Hair follicle dermal papilla cell (primary cell): ENCODE data around the gene APOD. TPM values are rescaled to one million over a fixed set of nuclear protein-coding genes. Genes with fewer than 3 reads are reported as not detected.

Source experiments
- small RNA-seq: library from RNA; depleted of rRNA; stranded (forward); fragments of <200 nt; gene quantifications from one replicate; pipeline ENCODE3, GENCODE V24; 2012
- total RNA-seq: library from RNA; depleted of rRNA; stranded (reverse); fragments of >200 nt; gene quantifications from 2 replicates; pipeline ENCODE4 v1.2.3, GENCODE V29; 2012

Gene APOD
- total RNA-seq = 8.6 and 12.0 TPM in 2 replicates

GRCh38 chr3:195583831-195584542 lies at the start of gene APOD:
APOD (minus strand) TSS chr3:195583940; CDS start chr3:195579461, 4,479 bp downstream.

DNA sequence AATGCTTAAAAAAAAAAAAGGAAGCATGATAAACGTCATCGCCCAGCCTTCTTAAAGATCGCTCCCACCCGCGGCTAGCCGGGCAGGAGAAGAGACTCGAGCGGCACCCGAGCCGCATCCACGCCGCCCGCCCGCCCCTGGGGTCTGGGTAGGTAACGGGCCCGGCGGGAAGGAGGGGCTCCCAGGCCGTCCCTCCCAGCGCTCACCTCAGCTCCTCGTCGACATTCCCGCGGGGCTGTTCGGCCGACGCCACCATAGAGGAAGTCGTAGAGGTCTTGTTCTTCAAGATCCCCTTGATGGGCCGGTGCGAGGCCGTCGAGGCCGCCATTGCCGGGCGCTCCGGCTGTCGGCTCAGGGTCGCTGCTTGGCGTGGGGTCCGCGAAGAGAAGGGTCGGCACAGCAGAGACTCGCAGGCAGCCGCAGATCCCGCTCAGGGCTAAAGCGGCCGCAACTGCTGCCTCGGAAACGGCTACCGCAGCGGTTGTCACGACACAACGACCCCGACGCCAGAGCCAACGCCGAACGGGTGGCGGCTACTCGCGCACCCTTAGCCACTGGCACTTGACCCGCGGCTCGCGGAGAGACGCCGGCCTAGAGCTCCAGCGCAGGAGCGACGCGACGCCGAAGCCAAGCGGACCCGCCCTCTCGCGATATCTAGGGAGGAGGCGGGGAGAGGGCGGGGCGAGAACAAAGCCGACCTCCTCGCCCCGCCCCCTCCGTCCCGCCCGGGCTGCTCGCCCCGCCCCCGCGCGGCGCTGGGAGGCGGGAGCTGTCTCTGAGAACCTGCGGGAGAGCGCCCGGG lies 40.8 kb downstream of the APOD start, which contains the start of gene PPP1R2:
Gene PPP1R2, minus strand, starts transcription at position 628 of the 802 bp plus-strand sequence. Its CDS starts 300 bp downstream, at position 328.

Small RNA genes lying within 50 kb of the gene (small RNA-seq; reads per million reads assigned to genes)
- not detected for gene RN7SL73P
- not detected for gene RNU6ATAC24P

Other genes starting within 250 kb of the APOD start
- 67.9 and 90.9 TPM in 2 replicates for gene ACAP2, start 140.9 kb downstream of the APOD start, total RNA-seq
- 62.7 and 122 TPM in 2 replicates for gene PPP1R2, start 40.6 kb downstream of the APOD start, total RNA-seq
- gene MUC20, start 137.0 kb upstream of the APOD start, total RNA-seq = 0.49 and 0.65 TPM in 2 replicates
- gene MUC4, start 228.0 kb upstream of the APOD start, total RNA-seq = not detected in 2 replicates